ENCODE measurements around the gene KIF3A. TPM values are rescaled to one million over a fixed set of nuclear protein-coding genes. Genes with fewer than 3 reads are reported as not detected.

The KIF3A gene
- total and polyA plus RNA-seq, 2 experiments from 2014 or later: 11.2 to 19.7 TPM

DNA sequence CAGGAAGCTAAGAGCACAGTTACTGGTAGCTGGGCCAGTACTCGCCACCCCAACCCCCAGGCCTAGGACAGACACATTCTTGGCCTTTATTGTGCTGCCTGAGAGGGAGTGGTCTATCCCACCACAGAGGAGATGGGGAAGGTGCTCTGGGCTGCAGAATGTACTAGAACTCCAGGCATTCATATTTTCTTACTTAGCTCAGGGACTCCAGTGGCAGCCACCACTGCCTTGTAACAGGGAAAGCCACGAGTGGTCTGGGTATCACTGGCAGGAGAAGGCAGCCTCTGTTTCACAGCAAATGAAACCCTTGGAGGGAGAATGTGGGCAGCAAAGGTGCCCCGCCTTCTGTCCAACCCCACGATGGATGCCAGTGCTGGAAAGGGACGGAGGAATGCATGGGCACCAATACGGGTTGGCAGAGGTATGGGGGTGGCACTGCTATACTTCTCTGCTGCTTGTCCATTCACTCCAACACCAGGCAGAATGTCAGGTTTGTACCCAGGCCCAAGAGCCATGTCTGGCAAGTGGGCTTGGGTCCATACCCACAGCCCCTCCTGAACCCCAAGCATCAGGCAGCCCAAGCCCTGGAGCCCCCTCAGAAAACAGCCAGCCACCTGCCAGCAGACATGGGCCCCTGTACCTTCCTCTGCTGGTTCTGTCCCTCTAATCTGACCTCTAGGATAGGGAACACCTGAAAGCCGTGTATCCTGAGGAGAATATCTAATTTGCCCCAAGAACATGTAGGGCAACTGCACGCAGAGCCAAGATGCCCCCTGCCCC is 35.1 kb upstream of the KIF3A start:
- Histone ChIP-seq H4K20me1 (replicated peaks; ENCODE audit: insufficient read depth) (0 out of 2 replicates have a peak, but pooled peaks cover 4% of the 10 kb centered on the region), H3K4me1 (ENCODE audit: insufficient read depth) (peaks cover 17% of the 10 kb centered on the region; the same call in 1 of the 2 replicates), H3K27ac (ENCODE audit: low read depth) (no peak overlapping the region), H3K4me3 (no peak overlapping the region), H3K36me3 (ENCODE audit: insufficient read depth) (no peaks in the 10 kb centered on the region), H3K4me2 (no peak overlapping the region), H3K79me2 (replicated peaks; ENCODE audit: insufficient read depth) (peaks cover 4% of the 10 kb centered on the region; the same call in 1 of the 2 replicates), H3K9me2 (ENCODE audit: insufficient read depth) (peaks cover 2% of the 10 kb centered on the region; the same call in 1 of the 2 replicates), H3K27me3 (ENCODE audit: insufficient read depth) (peaks cover 20% of the 10 kb centered on the region), H2AFZ (no peak overlapping the region), H3F3A (replicated peaks; ENCODE audit: low read depth) (no peaks in the 10 kb centered on the region)
- H3K9me3 Mint-ChIP-seq: no peaks in the 10 kb centered on the region
- H3K27me3 Mint-ChIP-seq (ENCODE audit: insufficient read depth, low read depth, poor library complexity): peaks cover 24% of the 10 kb centered on the region
- no peak overlapping the region; the same call in 1 of the 2 replicates for H3K27ac Mint-ChIP-seq
- ATAC-seq (no peak; the same call in 2 of the 3 replicates), DNase-seq (ENCODE audit: low spot score) (no peak)
- no peak overlapping the region for H3K4me3 Mint-ChIP-seq
- TF ChIP-seq STAT1 (IDR thresholded peaks at IDR 0.05; ENCODE audit: unreplicated experiment) (no peak), NANOG (IDR thresholded peaks at IDR 0.05; ENCODE audit: borderline replicate concordance) (no peak), EZH2 (IDR thresholded peaks at IDR 0.05; ENCODE audit: low read depth, unreplicated experiment) (no peak), ZNF114 (CRISPR knock-in tag; IDR thresholded peaks at IDR 0.05) (no peak)
- TF ChIP-seq, protein P1, sequence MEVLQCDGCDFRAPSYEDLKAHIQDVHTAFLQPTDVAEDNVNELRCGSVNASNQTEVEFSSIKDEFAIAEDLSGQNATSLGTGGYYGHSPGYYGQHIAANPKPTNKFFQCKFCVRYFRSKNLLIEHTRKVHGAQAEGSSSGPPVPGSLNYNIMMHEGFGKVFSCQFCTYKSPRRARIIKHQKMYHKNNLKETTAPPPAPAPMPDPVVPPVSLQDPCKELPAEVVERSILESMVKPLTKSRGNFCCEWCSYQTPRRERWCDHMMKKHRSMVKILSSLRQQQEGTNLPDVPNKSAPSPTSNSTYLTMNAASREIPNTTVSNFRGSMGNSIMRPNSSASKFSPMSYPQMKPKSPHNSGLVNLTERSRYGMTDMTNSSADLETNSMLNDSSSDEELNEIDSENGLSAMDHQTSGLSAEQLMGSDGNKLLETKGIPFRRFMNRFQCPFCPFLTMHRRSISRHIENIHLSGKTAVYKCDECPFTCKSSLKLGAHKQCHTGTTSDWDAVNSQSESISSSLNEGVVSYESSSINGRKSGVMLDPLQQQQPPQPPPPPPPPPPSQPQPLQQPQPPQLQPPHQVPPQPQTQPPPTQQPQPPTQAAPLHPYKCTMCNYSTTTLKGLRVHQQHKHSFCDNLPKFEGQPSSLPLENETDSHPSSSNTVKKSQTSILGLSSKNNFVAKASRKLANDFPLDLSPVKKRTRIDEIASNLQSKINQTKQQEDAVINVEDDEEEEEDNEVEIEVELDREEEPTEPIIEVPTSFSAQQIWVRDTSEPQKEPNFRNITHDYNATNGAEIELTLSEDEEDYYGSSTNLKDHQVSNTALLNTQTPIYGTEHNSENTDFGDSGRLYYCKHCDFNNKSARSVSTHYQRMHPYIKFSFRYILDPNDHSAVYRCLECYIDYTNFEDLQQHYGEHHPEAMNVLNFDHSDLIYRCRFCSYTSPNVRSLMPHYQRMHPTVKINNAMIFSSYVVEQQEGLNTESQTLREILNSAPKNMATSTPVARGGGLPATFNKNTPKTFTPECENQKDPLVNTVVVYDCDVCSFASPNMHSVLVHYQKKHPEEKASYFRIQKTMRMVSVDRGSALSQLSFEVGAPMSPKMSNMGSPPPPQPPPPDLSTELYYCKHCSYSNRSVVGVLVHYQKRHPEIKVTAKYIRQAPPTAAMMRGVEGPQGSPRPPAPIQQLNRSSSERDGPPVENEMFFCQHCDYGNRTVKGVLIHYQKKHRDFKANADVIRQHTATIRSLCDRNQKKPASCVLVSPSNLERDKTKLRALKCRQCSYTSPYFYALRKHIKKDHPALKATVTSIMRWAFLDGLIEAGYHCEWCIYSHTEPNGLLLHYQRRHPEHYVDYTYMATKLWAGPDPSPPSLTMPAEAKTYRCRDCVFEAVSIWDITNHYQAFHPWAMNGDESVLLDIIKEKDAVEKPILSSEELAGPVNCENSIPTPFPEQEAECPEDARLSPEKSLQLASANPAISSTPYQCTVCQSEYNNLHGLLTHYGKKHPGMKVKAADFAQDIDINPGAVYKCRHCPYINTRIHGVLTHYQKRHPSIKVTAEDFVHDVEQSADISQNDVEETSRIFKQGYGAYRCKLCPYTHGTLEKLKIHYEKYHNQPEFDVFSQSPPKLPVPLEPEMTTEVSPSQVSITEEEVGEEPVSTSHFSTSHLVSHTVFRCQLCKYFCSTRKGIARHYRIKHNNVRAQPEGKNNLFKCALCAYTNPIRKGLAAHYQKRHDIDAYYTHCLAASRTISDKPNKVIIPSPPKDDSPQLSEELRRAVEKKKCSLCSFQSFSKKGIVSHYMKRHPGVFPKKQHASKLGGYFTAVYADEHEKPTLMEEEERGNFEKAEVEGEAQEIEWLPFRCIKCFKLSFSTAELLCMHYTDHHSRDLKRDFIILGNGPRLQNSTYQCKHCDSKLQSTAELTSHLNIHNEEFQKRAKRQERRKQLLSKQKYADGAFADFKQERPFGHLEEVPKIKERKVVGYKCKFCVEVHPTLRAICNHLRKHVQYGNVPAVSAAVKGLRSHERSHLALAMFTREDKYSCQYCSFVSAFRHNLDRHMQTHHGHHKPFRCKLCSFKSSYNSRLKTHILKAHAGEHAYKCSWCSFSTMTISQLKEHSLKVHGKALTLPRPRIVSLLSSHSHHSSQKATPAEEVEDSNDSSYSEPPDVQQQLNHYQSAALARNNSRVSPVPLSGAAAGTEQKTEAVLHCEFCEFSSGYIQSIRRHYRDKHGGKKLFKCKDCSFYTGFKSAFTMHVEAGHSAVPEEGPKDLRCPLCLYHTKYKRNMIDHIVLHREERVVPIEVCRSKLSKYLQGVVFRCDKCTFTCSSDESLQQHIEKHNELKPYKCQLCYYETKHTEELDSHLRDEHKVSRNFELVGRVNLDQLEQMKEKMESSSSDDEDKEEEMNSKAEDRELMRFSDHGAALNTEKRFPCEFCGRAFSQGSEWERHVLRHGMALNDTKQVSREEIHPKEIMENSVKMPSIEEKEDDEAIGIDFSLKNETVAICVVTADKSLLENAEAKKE (CRISPR knock-in tag; IDR thresholded peaks at IDR 0.05): no peak
- TF ChIP-seq, protein P2, sequence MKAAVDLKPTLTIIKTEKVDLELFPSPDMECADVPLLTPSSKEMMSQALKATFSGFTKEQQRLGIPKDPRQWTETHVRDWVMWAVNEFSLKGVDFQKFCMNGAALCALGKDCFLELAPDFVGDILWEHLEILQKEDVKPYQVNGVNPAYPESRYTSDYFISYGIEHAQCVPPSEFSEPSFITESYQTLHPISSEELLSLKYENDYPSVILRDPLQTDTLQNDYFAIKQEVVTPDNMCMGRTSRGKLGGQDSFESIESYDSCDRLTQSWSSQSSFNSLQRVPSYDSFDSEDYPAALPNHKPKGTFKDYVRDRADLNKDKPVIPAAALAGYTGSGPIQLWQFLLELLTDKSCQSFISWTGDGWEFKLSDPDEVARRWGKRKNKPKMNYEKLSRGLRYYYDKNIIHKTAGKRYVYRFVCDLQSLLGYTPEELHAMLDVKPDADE (IDR thresholded peaks at IDR 0.05): no peak
- no peaks in the 10 kb centered on the region; the same call in 2 of the 3 replicates for H3K36me3 Mint-ChIP-seq (ENCODE audit: low read depth)
- H3K4me1 Mint-ChIP-seq: peaks cover 26% of the 10 kb centered on the region
